Measurements from ENCODE around the gene RPL31.

The RPL31 gene

DNA sequence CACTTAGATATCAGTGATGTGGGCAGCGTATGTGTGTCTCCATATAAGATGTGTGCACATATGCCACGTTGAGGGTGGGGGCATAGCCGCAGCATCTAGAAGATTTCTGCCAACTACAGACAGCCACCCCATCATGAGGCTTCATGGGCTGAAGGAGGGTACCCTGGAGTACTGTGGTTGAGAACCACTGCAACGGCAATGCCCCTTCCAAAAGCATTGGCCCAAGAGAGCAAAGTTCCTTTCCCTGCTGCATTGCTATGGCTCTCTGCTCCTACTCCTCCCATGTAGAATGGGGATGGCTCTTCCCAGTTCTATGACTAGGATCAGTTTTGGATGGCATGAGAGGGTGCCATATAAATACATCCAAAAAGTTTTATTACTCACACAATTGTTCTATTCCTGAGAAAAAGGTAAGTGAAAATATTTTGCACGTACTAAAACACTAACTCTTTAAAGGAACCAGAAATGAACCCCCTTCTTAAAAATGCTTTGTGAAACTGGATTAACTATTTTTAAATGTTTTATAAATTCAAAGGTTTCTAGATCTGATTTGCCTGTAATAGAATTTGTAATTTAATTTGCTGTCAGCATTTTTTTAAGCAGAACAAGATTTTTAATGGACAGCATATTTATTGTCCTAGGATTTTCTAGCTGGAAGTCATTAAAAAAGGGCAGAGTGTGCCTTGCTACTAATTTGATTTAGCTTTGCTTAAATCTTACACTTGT is 4.4 kb upstream of the RPL31 start:
- ATAC-seq = no peak

DNA sequence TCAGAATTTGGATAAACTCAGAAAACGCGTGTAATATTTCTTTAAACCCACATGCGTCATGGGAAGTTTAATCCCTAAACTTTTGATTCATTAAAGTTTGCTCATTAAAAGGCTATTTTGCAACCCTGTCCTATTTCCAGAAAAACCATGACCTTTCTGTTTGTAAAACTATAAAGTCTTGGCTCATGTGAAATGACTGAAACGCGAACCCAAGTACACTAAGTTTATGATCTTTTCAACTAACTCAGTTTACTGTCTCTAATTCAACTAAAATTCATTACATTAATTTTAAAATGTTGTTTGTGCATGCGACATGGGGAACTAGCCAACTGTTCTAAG is 3.9 kb upstream of the RPL31 start:
- no peak for ATAC-seq

DNA sequence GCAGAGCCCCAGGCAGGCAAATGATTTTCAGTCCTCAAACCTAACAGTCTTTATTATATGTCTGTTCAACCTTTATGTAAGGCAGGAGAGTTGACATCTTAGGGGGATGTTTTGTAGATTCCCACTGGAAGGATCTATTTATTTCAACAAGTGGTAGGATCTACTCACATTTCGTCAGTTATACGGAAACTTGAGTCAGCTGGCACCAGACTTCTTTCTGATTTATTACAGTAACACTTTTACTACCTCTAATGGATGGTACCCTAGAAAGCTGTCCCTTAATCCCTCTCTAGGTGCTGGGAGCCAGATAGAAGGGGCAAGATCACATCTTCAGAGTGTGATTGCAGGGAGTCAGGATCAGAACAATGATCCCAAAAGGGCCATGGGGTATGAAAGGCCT is 2.1 kb upstream of the RPL31 start:
- ATAC-seq = no peak

DNA sequence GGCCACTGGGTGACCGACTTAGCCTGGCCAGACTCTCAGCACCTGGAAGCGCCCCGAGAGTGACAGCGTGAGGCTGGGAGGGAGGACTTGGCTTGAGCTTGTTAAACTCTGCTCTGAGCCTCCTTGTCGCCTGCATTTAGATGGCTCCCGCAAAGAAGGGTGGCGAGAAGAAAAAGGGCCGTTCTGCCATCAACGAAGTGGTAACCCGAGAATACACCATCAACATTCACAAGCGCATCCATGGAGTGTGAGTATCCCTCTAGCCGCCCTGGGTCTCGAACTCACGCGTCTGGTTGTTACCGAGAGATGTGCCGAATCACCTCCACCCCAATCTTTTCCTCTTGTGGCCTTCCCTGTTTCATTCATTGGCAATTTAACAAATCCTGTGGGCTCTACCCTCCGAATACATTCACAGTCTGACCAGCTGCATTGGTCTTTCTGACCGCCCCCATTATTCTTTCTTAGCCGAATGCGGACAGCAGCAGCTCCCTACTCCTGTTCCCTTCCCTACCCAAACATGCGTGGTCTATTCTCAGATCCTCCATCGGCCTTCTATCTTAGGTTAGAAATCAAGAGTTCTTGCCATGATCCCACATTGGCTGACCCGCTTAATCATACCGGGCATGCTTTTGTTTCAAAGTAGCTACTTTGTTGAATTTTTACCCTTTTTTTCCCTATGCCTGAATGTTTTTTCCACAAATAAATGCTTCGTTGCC is 631 bp downstream of the RPL31 start:
- ATAC-seq = no peak

DNA sequence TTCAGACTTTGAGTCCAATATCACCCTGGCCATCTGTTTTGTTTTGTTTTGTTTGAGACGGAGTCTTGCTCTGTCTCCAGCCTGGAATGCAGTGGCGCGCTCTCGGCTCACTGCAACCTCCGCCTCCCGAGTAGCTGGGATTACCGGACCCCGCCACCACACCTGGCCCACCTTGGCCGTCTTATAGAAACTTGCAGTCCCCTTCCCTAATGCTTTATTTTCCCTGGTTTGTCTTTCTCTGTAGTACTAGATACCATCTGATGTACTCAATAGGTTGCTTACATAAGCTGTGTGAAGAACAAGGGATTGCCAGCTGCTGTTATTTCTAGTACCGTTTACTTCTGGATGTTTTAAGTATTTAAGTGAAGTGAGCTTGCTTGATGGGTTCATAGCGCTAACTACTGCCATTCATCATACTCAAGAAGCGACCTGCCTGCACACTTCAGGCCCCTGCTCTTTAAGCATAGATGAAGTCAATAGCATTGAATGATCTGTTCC is 1.2 kb downstream of the RPL31 start:
- no peak for ATAC-seq

DNA sequence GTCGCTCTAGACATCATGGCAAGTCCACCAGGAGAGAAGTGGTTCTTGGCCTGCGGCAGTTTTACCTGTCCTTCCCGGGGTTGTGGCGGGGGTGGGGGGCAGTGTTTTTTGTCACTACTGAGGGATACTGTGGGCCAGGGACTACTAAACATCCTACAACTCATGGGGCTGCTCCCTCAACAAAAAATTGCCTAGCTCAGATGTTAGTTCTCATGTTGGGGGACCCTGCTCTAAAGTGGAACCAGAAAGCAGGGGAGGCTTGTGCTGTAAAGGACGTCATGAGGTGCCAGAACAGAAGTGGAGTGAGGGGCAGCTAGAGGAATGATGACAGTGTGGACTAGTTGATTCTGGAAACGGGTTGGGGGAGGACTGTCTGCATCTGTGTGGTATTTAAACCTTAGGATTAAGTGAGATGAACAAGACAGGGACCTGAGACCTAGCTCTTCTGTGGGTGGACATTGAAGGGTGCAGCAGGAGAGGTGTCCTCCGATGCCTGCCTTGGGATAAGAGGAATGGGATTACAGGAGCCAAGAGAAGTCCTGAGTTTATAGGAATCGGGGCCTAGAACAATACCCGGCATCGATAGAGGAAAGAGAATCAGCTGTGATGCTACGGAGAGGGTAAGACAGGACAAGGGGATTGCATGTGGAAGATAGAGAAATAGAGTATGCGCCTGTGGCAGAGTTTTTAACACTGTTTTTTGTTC is 2.7 kb downstream of the RPL31 start:
- ATAC-seq = no peak

DNA sequence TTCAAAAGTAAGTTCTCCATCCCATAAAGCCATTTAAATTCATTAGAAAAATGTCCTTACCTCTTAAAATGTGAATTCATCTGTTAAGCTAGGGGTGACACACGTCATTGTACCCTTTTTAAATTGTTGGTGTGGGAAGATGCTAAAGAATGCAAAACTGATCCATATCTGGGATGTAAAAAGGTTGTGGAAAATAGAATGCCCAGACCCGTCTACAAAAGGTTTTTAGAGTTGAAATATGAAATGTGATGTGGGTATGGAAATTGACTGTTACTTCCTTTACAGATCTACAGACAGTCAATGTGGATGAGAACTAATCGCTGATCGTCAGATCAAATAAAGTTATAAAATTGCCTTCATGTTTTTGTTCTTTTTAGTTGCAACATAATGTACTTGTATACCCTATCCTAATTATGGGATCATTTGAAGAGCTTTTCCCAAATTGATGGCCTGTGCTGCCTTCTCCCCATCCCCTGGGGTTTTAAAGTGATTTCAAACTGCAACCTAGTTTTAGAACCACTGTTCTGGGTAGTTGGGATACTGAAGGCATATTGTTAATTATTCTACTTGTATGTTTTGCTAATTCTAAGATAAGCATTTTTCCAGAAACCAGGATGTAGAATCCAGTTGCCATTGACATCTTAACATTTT is 4.1 kb downstream of the RPL31 start:
- ATAC-seq = no peak

DNA sequence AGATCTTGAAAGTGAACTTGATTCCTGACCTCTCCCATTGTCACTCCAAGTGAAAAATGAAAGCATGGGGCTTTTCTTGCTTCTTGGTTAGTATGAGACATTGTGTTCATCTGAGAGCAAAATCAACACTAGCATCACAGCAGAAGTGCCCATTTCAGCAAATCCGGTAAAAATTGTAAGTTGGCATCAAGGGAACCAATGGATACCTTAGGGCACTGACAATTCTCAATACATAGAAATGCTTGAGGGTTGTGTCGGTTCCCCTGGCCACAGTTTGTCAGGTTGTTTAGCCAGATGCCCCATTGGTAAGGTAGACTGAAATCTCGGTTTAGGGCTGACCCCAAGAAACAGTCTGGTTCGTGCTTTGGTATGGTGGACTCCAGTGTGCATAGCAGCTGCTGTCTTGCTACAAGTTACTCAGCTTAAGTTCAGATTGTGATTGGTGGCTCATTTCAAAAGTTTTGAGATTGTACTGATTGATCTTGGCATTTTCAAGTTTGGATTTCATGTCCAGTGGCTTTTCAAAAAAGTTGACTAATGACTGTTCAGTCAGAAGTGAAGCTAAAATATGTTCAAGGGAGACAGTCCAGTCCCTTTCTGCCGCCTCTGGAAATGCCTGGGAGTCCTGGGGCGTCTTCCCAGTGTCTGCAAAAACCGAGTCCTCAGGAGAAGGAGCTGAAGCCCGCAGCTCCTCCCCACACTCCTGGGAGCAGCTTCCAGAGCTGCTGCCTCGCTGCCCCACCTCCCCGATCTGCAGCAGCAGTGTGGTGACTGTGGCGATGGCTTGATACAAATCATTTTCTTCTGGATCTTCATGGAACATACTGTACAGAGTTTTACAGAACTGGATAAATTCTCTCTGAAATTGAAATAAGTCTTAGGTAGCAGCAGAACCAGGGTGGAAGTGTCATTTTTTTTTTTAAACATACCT is 5.6 kb downstream of the RPL31 start:
- no peak for ATAC-seq

DNA sequence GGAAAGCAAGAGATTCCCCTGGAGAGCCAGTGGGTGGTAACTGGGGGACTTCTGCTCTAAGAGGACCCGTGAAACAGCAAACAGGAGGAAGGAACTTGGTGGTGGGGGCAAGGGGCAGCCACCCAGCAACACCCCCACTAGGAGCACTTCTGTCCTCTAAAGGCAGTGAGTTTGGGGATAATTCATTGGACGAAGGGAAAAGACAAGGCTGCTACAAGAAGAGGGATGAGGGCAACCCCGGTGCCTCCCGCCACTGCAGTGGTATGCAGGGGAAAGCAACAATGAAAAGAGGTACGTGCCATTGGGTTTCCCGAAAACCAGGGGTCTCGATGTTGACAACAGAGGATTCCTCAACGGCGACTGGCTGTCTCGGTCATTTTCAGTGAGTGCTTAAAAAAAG is 9.1 kb downstream of the RPL31 start:
- no peak for ATAC-seq

DNA sequence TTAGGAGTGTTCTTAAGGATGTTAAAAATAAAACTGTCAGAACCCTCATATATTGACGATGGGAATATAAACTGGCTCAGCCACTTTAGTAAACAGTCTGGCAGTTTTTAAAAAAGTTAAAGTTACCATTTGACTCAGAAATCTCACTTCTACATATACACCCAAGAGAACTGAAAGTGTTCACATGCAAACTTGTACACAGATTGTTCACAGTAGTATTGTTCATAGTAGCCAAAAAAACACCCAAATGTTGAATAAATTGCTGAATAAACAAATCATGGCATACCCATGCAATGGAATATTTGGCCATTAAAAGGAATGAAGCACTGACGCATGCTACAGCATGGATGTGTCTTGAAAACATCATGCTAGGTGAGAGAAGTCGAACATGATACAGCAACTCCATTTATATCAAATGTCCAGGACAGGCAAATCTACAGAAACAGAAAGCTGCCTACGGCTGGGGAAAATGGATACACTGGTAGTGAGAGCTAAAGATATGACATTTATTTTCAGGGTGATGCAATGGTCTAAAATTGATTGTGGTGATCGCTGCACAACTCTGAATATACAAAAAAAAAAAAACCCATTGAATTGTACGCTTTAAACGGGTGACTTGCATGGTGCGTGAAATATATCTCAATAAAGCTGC is 10.1 kb downstream of the RPL31 start:
- ATAC-seq = peak; percentile 44 to 74

DNA sequence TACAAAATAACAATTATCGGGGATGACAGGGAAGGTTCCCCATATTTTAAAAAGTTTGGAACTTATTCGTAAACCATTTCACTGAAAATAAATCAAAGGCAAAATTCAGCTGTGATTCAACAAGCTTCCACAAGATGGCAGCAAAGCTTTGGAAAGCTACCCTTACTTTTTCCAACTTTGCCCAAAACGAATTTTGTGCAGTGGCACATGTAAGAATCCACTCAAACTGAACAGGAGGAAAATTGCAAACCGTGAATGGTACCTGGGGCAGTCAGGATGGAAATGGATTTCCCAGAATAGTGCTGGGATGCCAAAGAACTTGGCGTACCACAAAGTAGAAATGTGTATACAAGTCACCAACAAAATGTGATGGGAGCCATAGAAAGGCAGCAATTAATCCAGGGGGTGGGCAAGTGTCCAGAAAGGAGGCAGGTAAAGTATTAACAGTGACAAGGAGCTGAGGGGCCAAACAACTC is 10.7 kb downstream of the RPL31 start:
- no peak for ATAC-seq

DNA sequence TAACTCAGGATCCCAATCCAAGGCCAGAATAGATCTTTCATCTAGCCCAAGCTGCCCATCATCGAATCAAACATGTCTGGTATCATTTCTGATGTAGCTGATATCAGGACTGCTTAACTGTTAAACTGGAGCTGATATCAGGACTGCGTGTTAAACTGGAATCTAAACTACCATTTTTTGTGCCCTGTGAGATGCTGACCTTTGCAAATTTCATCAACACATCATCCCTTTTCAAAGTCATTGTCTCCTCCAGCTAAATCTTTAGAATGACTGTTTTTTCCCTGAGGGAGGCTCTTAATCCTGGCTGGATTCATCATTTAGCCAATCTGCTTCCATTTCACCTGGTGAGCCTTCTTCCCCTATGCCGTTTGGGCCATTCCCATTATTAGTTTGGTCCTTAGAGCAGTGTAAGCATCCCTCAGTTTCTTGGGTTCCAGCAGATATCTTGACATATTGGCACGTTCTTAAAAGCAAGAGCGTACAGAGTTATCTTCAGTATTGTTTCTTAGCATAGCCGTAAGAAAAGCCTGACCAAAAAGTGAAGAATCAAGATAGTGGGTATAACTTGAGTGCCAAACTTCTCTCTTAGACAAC is 12.3 kb downstream of the RPL31 start:
- ATAC-seq = no peak

DNA sequence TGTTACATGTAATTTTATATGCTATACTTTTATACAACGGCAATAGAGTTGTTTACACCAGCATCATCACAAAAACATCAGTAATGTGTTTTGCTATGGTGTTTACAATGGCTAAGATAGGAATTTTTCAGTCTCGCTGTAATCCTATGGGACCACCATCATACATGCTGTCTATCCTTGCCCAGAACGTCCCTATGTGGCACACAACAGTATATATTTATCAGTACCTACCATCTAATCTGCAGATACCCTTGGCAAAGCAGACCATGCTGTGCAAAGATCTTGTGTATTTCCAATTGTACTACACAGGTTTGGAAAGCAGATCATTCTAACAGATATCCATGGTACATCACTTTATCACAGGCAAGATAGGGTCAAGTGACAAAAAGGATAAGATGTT is 15.3 kb downstream of the RPL31 start:
- ATAC-seq = no peak

DNA sequence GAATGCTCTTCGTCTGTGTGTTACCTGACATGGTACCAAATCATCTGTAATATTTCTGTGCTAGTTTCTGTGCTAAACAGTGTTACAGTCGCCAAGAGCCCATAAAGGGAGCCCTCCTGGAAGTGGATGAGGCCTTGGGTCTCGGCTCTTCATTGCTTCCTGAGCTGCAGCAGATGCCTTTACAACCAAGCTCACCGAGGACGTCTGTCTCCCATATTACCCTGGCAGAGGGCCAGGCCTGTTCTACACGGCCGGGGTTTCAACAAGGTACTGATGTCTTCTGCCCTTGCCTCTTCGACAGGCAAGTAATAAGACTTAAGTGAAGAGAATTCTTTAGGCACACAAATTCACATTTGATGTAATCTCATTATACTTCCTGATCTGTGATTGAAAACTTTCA is 16.8 kb downstream of the RPL31 start:
- ATAC-seq = no peak

DNA sequence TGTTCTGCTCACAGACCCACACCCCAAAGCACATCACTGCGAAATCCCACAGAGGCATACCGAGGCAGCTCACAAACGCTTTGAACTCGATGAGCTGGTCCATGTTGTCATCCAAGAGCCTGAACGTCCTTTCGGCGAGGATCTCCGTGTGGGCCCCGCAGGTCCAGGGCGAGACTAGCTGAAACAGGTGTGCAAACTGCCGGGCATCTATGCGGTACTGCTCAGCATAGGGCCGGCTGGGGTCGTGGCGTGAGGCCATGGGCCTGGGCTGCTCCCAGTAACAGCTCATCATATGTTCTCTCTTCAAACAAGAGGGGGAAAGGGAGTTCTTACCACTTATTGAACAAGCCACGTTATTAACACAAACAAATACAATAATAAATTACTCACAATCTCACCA is 20.1 kb downstream of the RPL31 start:
- ATAC-seq = no peak

DNA sequence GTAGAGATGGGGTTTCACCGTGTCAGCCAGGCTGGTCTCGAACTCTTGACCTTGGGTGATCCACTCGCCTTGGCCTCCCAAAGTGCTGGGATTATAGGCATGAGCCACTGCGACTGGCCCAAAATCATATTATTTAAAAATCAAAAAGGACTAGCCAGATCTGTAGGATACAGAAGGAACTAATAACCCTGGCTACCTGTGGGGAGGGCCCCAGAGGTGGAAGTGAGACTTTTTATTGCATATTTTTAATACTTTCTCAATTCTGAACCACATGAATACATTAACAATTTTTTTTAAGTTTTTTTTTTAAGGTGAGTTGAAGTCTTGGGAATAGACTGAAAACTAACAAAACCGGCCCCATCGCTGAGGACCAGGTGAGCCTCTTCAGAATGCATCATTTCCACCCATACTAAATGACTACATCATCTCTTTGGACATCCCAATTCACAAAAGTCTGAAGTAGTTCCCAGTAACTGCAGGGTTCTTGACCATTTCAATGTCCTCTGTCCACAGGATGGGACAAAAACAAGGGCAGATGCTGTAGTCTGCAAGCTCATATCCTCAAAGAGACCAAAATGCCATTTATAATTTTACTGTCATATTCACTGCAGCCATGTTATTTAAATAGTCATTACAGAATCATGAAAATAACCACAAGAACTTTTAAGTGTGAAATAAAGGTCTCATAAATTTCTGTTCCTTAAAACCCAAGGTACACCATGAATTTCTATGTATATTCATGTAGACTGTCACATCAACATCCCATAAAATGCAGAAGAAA is 21.4 kb downstream of the RPL31 start:
- ATAC-seq = no peak

DNA sequence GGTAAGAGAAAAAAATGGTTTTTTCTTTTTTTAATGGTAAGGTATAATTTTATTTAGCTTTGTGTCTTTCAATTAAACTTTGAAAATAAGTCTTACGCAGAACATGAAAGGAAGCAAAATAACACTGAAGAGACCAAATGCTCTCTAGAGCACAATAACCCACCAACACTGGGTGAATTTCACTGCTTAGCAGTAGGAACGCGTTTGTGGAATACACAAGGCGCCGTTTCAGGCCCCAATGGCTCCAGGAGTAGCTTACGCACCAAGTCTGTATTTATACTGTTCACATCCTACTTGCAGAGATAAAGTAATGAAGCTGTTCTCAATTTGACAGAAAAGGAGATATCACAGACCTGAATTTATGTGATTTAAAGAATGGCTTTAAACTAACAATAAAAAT is 23.5 kb downstream of the RPL31 start:
- no peak for ATAC-seq

DNA sequence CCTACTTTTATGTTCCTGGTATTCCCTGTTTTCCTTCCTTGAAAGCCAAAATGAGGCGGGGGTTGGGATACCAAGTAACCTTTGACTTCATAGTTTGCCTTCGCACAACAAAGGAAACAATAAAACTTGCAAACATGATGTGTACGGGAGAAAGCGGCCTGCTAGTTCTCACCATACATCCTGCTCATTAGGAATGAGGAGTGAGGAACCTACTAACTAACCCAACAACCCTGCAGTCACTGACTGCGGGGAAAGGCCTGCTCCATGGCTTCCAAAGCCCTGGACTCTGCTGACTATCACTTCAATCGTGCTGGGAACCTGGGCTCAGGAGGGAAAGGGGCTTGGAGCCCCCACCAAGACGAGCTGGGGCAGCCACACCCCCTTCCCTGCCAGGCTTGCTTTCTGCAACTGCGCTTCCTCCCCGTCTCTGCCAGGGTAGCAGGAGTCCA is 24.2 kb downstream of the RPL31 start:
- ATAC-seq = no peak

DNA sequence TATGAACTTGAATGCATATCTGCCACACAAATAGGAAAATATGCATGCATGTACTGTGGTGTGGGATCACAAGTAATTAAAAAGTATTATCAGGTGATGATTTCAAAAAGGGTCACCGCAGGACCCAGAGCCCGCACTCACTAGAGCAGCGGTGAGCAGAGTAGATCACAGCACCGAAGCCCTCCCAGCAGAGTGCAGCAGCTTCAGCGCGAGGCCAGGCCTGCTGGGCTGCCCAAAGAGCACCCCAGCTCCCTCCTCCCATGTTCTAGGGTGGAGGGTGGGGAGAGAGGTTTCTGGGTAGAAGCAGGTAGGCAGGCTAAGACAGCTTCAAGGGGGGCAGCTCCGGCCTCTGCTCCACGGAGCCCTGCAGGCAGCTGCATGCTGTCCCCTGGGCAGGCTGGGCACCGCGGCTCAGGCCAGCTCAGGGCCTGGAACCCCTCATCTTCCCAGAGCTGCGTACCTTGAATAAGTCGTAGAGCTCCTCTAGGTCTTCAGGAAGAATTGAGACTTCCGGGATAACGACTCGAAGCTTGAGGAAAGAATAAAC is 24.9 kb downstream of the RPL31 start:
- no peak for ATAC-seq

DNA sequence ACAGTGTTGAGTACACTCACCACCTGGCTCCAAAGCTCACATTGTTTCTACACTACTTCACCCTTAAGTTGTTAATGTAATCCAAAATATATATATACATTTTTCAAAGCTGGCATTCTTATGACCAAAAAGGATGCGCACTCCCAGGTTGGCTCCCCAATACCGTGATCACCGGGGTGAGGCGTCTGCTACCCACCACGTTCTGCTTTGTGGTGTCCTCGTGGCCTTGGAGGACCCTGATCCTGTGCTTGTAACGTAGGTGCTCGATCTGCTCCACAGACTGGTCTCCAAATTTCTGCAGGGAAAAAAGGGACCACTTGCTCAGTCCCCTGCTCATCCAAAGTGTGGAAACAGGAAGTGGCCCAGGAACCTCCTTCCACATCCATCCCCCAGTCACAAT is 25.8 kb downstream of the RPL31 start:
- no peak for ATAC-seq

Data from activated CD4-positive, CD25-positive, alpha-beta regulatory T cell treated with anti-CD3 and anti-CD28 coated beads, Interleukin-2, amount 50 U/mL, for 24 hours (primary cell).